ENCODE data around the gene PPP1R8. TPM values are rescaled to one million over a fixed set of nuclear protein-coding genes. Genes with fewer than 3 reads are reported as not detected.
"Not testable (repeated sequence)": the region's sequence is repeated elsewhere in the genome, so short reads cannot be mapped to it uniquely, and the experiment has no call there.

PPP1R8 gene
- polyA plus RNA-seq, 1 donor (not counting 4 experiments of a cell fraction or from before 2014, with no cell fraction given), result 56.2 TPM

GRCh38 chr1:27823784-27824183, 6.8 kb upstream of the PPP1R8 start:
- no peaks in the 10 kb centered on the region for H4K20me1 ChIP-seq (ENCODE audit: control insufficient read depth, extremely low read depth, insufficient read depth, low read length)
- H3K27ac ChIP-seq (ENCODE audit: control insufficient read depth, insufficient read depth, low read length), result no peak overlapping the region
- no peak overlapping the region for H3K4me3 ChIP-seq (ENCODE audit: control insufficient read depth in 2 of 3, extremely low read depth in 1 of 3, insufficient read depth in 2 of 3, low read depth in 1 of 3, low read length in 3 of 3)
- no peaks in the 10 kb centered on the region for H3K9me1 ChIP-seq (ENCODE audit: control insufficient read depth, extremely low read depth, insufficient read depth, low read length)
- no peaks in the 10 kb centered on the region for H3K4me1 ChIP-seq (ENCODE audit: control insufficient read depth, extremely low read depth, insufficient read depth, low read length)
- no peak for FAIRE-seq
- no peak overlapping the region for H2AFZ ChIP-seq (ENCODE audit: control insufficient read depth, low read length)
- dilution Hi-C loops (cut with MboI; ENCODE audit: extremely low pct_ligation_motif_present, low sequenced_read_pairs), result no loop called here
- H3K9ac ChIP-seq (ENCODE audit: control insufficient read depth, extremely low read depth, insufficient read depth, low read length), result no peak overlapping the region
- TF ChIP-seq, protein P1, sequence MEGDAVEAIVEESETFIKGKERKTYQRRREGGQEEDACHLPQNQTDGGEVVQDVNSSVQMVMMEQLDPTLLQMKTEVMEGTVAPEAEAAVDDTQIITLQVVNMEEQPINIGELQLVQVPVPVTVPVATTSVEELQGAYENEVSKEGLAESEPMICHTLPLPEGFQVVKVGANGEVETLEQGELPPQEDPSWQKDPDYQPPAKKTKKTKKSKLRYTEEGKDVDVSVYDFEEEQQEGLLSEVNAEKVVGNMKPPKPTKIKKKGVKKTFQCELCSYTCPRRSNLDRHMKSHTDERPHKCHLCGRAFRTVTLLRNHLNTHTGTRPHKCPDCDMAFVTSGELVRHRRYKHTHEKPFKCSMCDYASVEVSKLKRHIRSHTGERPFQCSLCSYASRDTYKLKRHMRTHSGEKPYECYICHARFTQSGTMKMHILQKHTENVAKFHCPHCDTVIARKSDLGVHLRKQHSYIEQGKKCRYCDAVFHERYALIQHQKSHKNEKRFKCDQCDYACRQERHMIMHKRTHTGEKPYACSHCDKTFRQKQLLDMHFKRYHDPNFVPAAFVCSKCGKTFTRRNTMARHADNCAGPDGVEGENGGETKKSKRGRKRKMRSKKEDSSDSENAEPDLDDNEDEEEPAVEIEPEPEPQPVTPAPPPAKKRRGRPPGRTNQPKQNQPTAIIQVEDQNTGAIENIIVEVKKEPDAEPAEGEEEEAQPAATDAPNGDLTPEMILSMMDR (optimal IDR thresholded peaks at IDR 0.05 in 1 of 3, IDR thresholded peaks at IDR 0.05 in 1 of 3, conservative IDR thresholded peaks at IDR 0.05 in 1 of 3; ENCODE audit: extremely low read depth in 1 of 3, insufficient read depth in 2 of 3, low read length in 3 of 3), result no peak
- no peak for TF ChIP-seq EZH2 (IDR thresholded peaks at IDR 0.05; ENCODE audit: low read length)
- no peaks in the 10 kb centered on the region for H3K9me3 ChIP-seq (ENCODE audit: control insufficient read depth, low read depth, low read length)
- H3K27me3 ChIP-seq (ENCODE audit: control insufficient read depth, extremely low read depth, insufficient read depth, low read length), result no peaks in the 10 kb centered on the region
- peaks cover 4 to 8% of the 10 kb centered on the region in 2 experiments for H3K36me3 ChIP-seq (ENCODE audit: control insufficient read depth in 2 of 2, extremely low read depth in 1 of 2, insufficient read depth in 2 of 2, low read length in 2 of 2)
- no peaks in the 10 kb centered on the region for H3K79me2 ChIP-seq (ENCODE audit: control insufficient read depth, insufficient read depth, low read length)
- DNase-seq (ENCODE audit: low read depth, low spot score), result no peak
- no peak overlapping the region for H3K4me2 ChIP-seq (ENCODE audit: control insufficient read depth, extremely low read depth, insufficient read depth, low read depth, low read length)

GRCh38 chr1:27824411-27824810, 6.2 kb upstream of the PPP1R8 start:
- Histone ChIP-seq H3K9me3 (ENCODE audit: control insufficient read depth, low read depth, low read length) (no peaks in the 10 kb centered on the region), H3K36me3 (ENCODE audit: control insufficient read depth in 2 of 2, extremely low read depth in 1 of 2, insufficient read depth in 2 of 2, low read length in 2 of 2) (peaks cover 3 to 7% of the 10 kb centered on the region in 2 experiments)
- no peak for FAIRE-seq

DNA sequence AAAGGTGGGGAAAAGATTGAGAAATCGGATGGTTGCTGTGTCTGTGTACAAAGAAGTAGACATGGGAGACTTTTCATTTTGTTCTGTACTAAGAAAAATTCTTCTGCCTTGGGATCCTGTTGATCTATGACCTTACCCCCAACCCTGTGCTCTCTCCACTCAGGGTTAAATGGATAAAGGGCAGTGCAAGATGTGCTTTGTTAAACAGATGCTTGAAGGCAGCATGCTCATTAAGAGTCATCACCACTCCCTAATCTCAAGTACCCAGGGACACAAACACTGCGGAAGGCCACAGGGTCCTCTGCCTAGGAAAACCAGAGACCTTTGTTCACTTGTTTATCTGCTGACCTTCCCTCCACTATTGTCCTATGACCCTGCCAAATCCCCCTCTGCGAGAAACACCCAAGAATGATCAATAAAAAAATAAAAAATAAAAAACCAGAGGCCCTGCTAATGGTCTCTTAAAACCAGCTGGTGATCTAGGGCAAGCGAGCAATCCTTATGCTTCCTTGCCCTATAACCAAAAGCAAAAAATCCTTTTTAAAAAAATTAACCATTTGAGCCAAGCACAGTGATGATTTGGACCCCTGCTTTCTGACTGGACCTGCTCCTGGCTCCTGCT, 1.1 kb upstream of the PPP1R8 start:
- H3K36me3 ChIP-seq (ENCODE audit: control insufficient read depth in 2 of 2, extremely low read depth in 1 of 2, insufficient read depth in 2 of 2, low read length in 2 of 2); H3K9me3 ChIP-seq (ENCODE audit: control insufficient read depth, low read depth, low read length); FAIRE-seq; H3K9ac ChIP-seq (ENCODE audit: control insufficient read depth, extremely low read depth, insufficient read depth, low read length); dilution Hi-C loops (cut with MboI; ENCODE audit: extremely low pct_ligation_motif_present, low sequenced_read_pairs); H4K20me1 ChIP-seq (ENCODE audit: control insufficient read depth, extremely low read depth, insufficient read depth, low read length); H3K27me3 ChIP-seq (ENCODE audit: control insufficient read depth, extremely low read depth, insufficient read depth, low read length); H3K4me3 ChIP-seq (ENCODE audit: control insufficient read depth in 2 of 3, extremely low read depth in 1 of 3, insufficient read depth in 2 of 3, low read depth in 1 of 3, low read length in 3 of 3); H3K27ac ChIP-seq (ENCODE audit: control insufficient read depth, insufficient read depth, low read length); DNase-seq (ENCODE audit: low read depth, low spot score); H2AFZ ChIP-seq (ENCODE audit: control insufficient read depth, low read length); H3K9me1 ChIP-seq (ENCODE audit: control insufficient read depth, extremely low read depth, insufficient read depth, low read length): not testable (repeated sequence)
- Histone ChIP-seq H3K4me2 (ENCODE audit: control insufficient read depth, extremely low read depth, insufficient read depth, low read depth, low read length) (peak overlapping the region; percentile 89), H3K4me1 (ENCODE audit: control insufficient read depth, extremely low read depth, insufficient read depth, low read length) (peaks cover 14% of the 10 kb centered on the region), H3K79me2 (ENCODE audit: control insufficient read depth, insufficient read depth, low read length) (peaks cover 38% of the 10 kb centered on the region)

More at GRCh38 chr1:27824411-27824810, 6.2 kb upstream of the PPP1R8 start:
- no peak for TF ChIP-seq EZH2 (IDR thresholded peaks at IDR 0.05; ENCODE audit: low read length)
- TF ChIP-seq, protein P1 (optimal IDR thresholded peaks at IDR 0.05 in 1 of 3, IDR thresholded peaks at IDR 0.05 in 1 of 3, conservative IDR thresholded peaks at IDR 0.05 in 1 of 3; ENCODE audit: extremely low read depth in 1 of 3, insufficient read depth in 2 of 3, low read length in 3 of 3), result no peak
- dilution Hi-C loops (cut with MboI; ENCODE audit: extremely low pct_ligation_motif_present, low sequenced_read_pairs), result no loop called here
- Histone ChIP-seq H3K9me1 (ENCODE audit: control insufficient read depth, extremely low read depth, insufficient read depth, low read length) (no peaks in the 10 kb centered on the region), H3K27me3 (ENCODE audit: control insufficient read depth, extremely low read depth, insufficient read depth, low read length) (no peaks in the 10 kb centered on the region), H4K20me1 (ENCODE audit: control insufficient read depth, extremely low read depth, insufficient read depth, low read length) (no peaks in the 10 kb centered on the region), H3K27ac (ENCODE audit: control insufficient read depth, insufficient read depth, low read length) (no peak overlapping the region), H3K4me2 (ENCODE audit: control insufficient read depth, extremely low read depth, insufficient read depth, low read depth, low read length) (no peak overlapping the region), H3K4me1 (ENCODE audit: control insufficient read depth, extremely low read depth, insufficient read depth, low read length) (no peaks in the 10 kb centered on the region), H2AFZ (ENCODE audit: control insufficient read depth, low read length) (no peak overlapping the region), H3K4me3 (ENCODE audit: control insufficient read depth in 2 of 3, extremely low read depth in 1 of 3, insufficient read depth in 2 of 3, low read depth in 1 of 3, low read length in 3 of 3) (no peak overlapping the region), H3K79me2 (ENCODE audit: control insufficient read depth, insufficient read depth, low read length) (no peaks in the 10 kb centered on the region), H3K9ac (ENCODE audit: control insufficient read depth, extremely low read depth, insufficient read depth, low read length) (no peak overlapping the region)
- DNase-seq (ENCODE audit: low read depth, low spot score), result no peak
